Tibial nerve (tissue), 4 donors: ENCODE measurements around the gene CCBE1.

Experiments used
- CTCF ChIP-seq, 5 experiments: fragments of 200-600 bp in 3 of 5; fragments of 450-650 bp in 2 of 5; sonication (generic) in 3 of 5; IDR thresholded peaks; one replicate each; pipeline ENCODE4 v1.5.1; 2016 to 2019; ENCODE audit warnings: antibody characterized with exemption in 5 of 5, mild to moderate bottlenecking in 3 of 5, moderate library complexity in 2 of 5
- EP300 ChIP-seq, 2 donors: sonication (generic); formaldehyde crosslinking; IDR thresholded peaks; one replicate each; pipeline ENCODE4 v1.6.1; 2017; ENCODE audit warnings: antibody characterized with exemption in 2 of 2, mild to moderate bottlenecking in 1 of 2
- POLR2A ChIP-seq, 2 donors: fragments of 450-650 bp; IDR thresholded peaks; one replicate each; pipeline ENCODE4 v1.6.1; 2017; ENCODE audit warnings: antibody characterized with exemption in 2 of 2, mild to moderate bottlenecking in 2 of 2, moderate library complexity in 2 of 2

GRCh38 chr18:59383851-59384250 lies 313.4 kb downstream of the CCBE1 start:
- no peak for TF ChIP-seq CTCF (IDR thresholded peaks at IDR 0.05)
- TF ChIP-seq POLR2A (IDR thresholded peaks at IDR 0.05): no peak
- no peak for TF ChIP-seq EP300 (IDR thresholded peaks at IDR 0.05)
